K562 (cell line): ENCODE data around the gene SND1. TPM values are rescaled to one million over a fixed set of nuclear protein-coding genes. Genes with fewer than 3 reads are reported as not detected.

Experiments
- AFF4 ChIP-seq: sonication (generic); formaldehyde crosslinking; IDR thresholded peaks from 2 replicates; pipeline ENCODE4 v1.8.0; 2023; ENCODE audit warnings: mild to moderate bottlenecking, missing genetic modification reagents
- BHLHE40 ChIP-seq: IDR thresholded peaks from 2 replicates; pipeline ENCODE4 v1.6.1; 2011; ENCODE audit warnings: low read length, improper control_type of control experiment
- CBFA2T3 ChIP-seq: fragments of 450-650 bp; IDR thresholded peaks from 2 replicates; pipeline ENCODE4 v1.6.1; 2017
- CBX1 ChIP-seq: sonication (generic); IDR thresholded peaks from 2 replicates; pipeline ENCODE4 v1.6.1; 2016; ENCODE audit warnings: antibody characterized with exemption, low read depth, mild to moderate bottlenecking
- CCAR2 ChIP-seq: fragments of 200-400 bp; formaldehyde crosslinking; IDR thresholded peaks from 2 replicates; pipeline ENCODE4 v1.6.1; 2017; ENCODE audit warnings: mild to moderate bottlenecking, low read depth, low read length
- EGR1 ChIP-seq: fragments of 450-650 bp; conservative IDR thresholded peaks from 2 replicates; pipeline ENCODE4 v1.6.1; 2017; ENCODE audit warnings: mild to moderate bottlenecking
- FOXA1 ChIP-seq: fragments of 450-650 bp; IDR thresholded peaks from 2 replicates; pipeline ENCODE4 v1.6.1; 2016; ENCODE audit warnings: mild to moderate bottlenecking, borderline replicate concordance
- NR3C1 ChIP-seq: sonication (generic); formaldehyde crosslinking; IDR thresholded peaks from 2 replicates; pipeline ENCODE4 v1.8.1; 2022; ENCODE audit warnings: missing genetic modification reagents
- RNF2 ChIP-seq: sonication (generic); IDR thresholded peaks from 2 replicates; pipeline ENCODE4 v1.6.1; 2016
- SIX5 ChIP-seq, 2 experiments: IDR thresholded peaks; 2 replicates each; pipeline ENCODE4 v1.6.1; 2011; ENCODE audit warnings: low read length in 2 of 2, borderline replicate concordance in 1 of 2, low read depth in 1 of 2, mild to moderate bottlenecking in 1 of 2, moderate library complexity in 1 of 2; ENCODE audit not compliant: insufficient read depth in 1 of 2
- SMARCA4 ChIP-seq: fragments of 450-650 bp; IDR thresholded peaks from 2 replicates; pipeline ENCODE4 v1.6.1; 2016
- SREBF2 ChIP-seq: sonication (generic); formaldehyde crosslinking; IDR thresholded peaks from 2 replicates; pipeline ENCODE4 v1.4.0; 2020; ENCODE audit warnings: mild to moderate bottlenecking, missing genetic modification reagents
- THRAP3 ChIP-seq: fragments of 450-650 bp; IDR thresholded peaks from 2 replicates; pipeline ENCODE4 v1.6.1; 2016; ENCODE audit warnings: mild to moderate bottlenecking, inconsistent platforms, borderline replicate concordance
- YY1 ChIP-seq, 3 experiments: IDR thresholded peaks; 2 replicates each; pipeline ENCODE4 v1.6.1; 2011; ENCODE audit warnings: low read length in 2 of 3, mild to moderate bottlenecking in 2 of 3, moderate library complexity in 2 of 3, borderline replicate concordance in 1 of 3, control low read depth in 1 of 3, low read depth in 1 of 3; ENCODE audit not compliant: insufficient read depth in 3 of 3, insufficient replicate concordance in 2 of 3, control insufficient read depth in 1 of 3, insufficient read length in 1 of 3; ENCODE audit errors: extremely low read depth in 1 of 3
- ZBTB34 ChIP-seq: fragments of 250-450 bp; sonication (Bioruptor Pico); IDR thresholded peaks from 2 replicates; pipeline ENCODE4 v1.8.0; 2021; ENCODE audit warnings: mild to moderate bottlenecking, moderate library complexity
- ZFX ChIP-seq: sonication (generic); formaldehyde crosslinking; IDR thresholded peaks from 2 replicates; pipeline ENCODE4 v1.8.0; 2022; ENCODE audit warnings: mild to moderate bottlenecking, missing genetic modification reagents, moderate library complexity
- ZNF121 ChIP-seq: sonication (generic); formaldehyde crosslinking; conservative IDR thresholded peaks from 2 replicates; pipeline ENCODE4 v1.8.0; 2022; ENCODE audit warnings: missing genetic modification reagents
- ZNF140 ChIP-seq: fragments of 250-450 bp; sonication (Bioruptor Pico); IDR thresholded peaks from 2 replicates; pipeline ENCODE4 v1.8.0; 2021; ENCODE audit warnings: moderate library complexity, mild to moderate bottlenecking, inconsistent platforms
- polyA plus RNA-seq, 8 experiments: library from polyadenylated mRNA; depleted of rRNA in 4 of 8; stranded (reverse) in 5 of 8; unstranded in 3 of 8; fragments of >200 nt; fragmentation: Nextera tagmentation in 2 of 8; fragmentation: Illumina TruSeq in 1 of 8; extraction: Ambion mirVana in 2 of 8; extraction: Trizol in 1 of 8; gene quantifications; 2 replicates each; pipeline versions ENCODE4 v1.2.1 to v1.2.3, GENCODE V29; 2011 to 2014; ENCODE audit warnings: inconsistent platforms in 1 of 8, missing spikeins in 1 of 8
- total RNA-seq, 7 experiments: library from RNA; depleted of rRNA in 6 of 7; stranded (reverse); fragments of >200 nt in 6 of 7; fragmentation: Illumina TruSeq in 2 of 7; extraction: Trizol in 2 of 7; gene quantifications; 2 replicates each; pipeline versions ENCODE4 v1.2.1 to v1.2.3, GENCODE V29; 2011 to 2021; ENCODE audit warnings: low replicate concordance in 1 of 7
- TF ChIP-seq, protein P1 (sequence below): sonication (generic); formaldehyde crosslinking; IDR thresholded peaks from 2 replicates; pipeline ENCODE4 v1.8.1; 2022; ENCODE audit warnings: missing genetic modification reagents
- TF ChIP-seq, protein P2 (sequence below): fragments of 200-800 bp; sonication (Bioruptor generic); IDR thresholded peaks from 2 replicates; pipeline ENCODE4 v1.6.1; 2017; ENCODE audit warnings: missing genetic modification characterization, missing compliant biosample characterization

The SND1 gene
- total and polyA plus RNA-seq, 9 of the 15 experiments (the other 6 are each of a cell fraction or from before 2014, with no cell fraction given), result 46.5 to 307 (median 191) TPM

DNA sequence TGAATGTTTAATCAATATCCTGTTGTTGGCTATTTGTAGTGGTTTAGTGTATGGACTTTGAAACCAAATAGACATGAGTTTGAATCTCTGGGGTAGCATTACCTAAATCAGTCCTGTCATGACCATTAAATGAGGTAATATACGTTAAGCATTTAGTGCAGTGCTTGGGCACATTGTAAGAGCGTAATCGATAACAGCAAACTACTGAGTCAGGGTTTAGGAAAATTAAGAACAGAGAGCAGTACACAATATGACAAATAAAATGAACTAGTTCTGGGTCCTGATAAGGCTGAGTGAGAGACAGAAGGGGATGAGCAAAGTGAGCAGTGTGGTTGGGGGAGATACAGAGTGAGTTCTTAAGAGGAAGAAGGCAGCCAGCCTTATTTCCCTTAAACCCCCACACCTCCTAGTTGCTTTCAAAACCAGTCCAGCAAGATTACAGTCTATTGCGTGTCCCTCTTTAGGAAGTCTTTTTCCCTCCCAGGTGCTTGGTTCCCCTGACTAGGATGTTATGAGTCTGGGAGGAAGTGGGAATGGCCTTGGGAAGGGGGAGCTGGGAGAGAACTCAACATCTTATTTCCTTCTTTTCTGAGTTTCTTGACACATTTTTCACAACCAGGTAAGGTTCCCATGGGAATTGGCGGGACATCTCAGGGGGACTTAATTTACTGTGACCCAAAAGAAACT is 171.0 kb downstream of the SND1 start (continued):
- TF ChIP-seq ZBTB34 (no peak), NR3C1 (CRISPR knock-in tag) (no peak), THRAP3 (no peak), FOXA1 (no peak), AFF4 (CRISPR knock-in tag) (peak; percentile 52), YY1 (IDR thresholded peaks at IDR 0.05; ENCODE audit: borderline replicate concordance in 1 of 3, control insufficient read depth in 1 of 3, extremely low read depth in 1 of 3, insufficient read depth in 3 of 3, insufficient read length in 1 of 3, insufficient replicate concordance in 2 of 3, low read depth in 1 of 3, low read length in 2 of 3) (no peak), SREBF2 (0 out of 2 replicates have a peak, but pooled peaks have one; percentile 27), ZNF140 (CRISPR knock-in tag) (no peak), EGR1 (no peak), BHLHE40 (peak; percentile 25; the same call in 1 of the 2 replicates), CCAR2 (no peak), SIX5 (IDR thresholded peaks at IDR 0.05; ENCODE audit: borderline replicate concordance in 1 of 2, insufficient read depth in 1 of 2, low read depth in 1 of 2, low read length in 2 of 2) (no peak), CBX1 (no peak), CBFA2T3 (peak; percentile 89), ZFX (CRISPR knock-in tag) (no peak), RNF2 (no peak), SMARCA4 (peak; percentile 94), ZNF121 (no peak)
- TF ChIP-seq, protein P1, sequence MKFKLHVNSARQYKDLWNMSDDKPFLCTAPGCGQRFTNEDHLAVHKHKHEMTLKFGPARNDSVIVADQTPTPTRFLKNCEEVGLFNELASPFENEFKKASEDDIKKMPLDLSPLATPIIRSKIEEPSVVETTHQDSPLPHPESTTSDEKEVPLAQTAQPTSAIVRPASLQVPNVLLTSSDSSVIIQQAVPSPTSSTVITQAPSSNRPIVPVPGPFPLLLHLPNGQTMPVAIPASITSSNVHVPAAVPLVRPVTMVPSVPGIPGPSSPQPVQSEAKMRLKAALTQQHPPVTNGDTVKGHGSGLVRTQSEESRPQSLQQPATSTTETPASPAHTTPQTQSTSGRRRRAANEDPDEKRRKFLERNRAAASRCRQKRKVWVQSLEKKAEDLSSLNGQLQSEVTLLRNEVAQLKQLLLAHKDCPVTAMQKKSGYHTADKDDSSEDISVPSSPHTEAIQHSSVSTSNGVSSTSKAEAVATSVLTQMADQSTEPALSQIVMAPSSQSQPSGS (CRISPR knock-in tag), result no peak
- TF ChIP-seq, protein P2, sequence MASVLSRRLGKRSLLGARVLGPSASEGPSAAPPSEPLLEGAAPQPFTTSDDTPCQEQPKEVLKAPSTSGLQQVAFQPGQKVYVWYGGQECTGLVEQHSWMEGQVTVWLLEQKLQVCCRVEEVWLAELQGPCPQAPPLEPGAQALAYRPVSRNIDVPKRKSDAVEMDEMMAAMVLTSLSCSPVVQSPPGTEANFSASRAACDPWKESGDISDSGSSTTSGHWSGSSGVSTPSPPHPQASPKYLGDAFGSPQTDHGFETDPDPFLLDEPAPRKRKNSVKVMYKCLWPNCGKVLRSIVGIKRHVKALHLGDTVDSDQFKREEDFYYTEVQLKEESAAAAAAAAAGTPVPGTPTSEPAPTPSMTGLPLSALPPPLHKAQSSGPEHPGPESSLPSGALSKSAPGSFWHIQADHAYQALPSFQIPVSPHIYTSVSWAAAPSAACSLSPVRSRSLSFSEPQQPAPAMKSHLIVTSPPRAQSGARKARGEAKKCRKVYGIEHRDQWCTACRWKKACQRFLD, result no peak
